22Rv1 (cell line): ENCODE measurements around the gene CAMK1D.

ENCODE experiments used
- ZFX ChIP-seq: fragments of 450-650 bp; IDR thresholded peaks from 2 replicates; pipeline ENCODE4 v1.6.1; 2017; ENCODE audit warnings: antibody characterized with exemption, borderline replicate concordance
- TF ChIP-seq, protein P1 (sequence below): fragments of 450-650 bp; IDR thresholded peaks from 2 replicates; pipeline ENCODE4 v1.5.1; 2017; ENCODE audit warnings: mild to moderate bottlenecking

DNA sequence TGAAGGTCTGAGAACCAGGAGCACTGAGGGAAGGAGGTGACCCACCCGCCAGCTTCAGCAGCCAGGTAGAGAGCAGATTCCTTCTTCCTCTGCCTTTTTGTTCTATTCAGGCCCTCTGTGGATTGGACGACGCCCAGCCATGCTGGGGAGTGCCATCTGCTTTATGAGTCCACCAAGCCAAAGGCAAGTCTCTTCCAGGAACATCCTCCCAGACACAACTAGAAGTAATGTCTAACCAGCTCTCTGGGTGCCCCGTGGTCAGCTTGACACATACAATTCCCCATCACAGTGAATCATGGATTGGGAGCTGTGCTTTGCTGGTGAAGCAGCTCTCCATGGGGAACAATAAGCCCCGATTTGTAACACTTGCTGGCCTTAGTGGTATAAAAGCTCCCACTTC is 526.9 kb downstream of the CAMK1D start:
- TF ChIP-seq, protein P1, sequence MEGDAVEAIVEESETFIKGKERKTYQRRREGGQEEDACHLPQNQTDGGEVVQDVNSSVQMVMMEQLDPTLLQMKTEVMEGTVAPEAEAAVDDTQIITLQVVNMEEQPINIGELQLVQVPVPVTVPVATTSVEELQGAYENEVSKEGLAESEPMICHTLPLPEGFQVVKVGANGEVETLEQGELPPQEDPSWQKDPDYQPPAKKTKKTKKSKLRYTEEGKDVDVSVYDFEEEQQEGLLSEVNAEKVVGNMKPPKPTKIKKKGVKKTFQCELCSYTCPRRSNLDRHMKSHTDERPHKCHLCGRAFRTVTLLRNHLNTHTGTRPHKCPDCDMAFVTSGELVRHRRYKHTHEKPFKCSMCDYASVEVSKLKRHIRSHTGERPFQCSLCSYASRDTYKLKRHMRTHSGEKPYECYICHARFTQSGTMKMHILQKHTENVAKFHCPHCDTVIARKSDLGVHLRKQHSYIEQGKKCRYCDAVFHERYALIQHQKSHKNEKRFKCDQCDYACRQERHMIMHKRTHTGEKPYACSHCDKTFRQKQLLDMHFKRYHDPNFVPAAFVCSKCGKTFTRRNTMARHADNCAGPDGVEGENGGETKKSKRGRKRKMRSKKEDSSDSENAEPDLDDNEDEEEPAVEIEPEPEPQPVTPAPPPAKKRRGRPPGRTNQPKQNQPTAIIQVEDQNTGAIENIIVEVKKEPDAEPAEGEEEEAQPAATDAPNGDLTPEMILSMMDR: no peak
- TF ChIP-seq ZFX: no peak
